Measurements from ENCODE around the gene EIF4E2. TPM values are rescaled to one million over a fixed set of nuclear protein-coding genes. Genes with fewer than 3 reads are reported as not detected.

EIF4E2 gene
- total RNA-seq, 6 donors from 2014 or later = 24.1 to 96.4 (median 57.2) TPM

GRCh38 chr2:232613538-232614134, 63.1 kb downstream of the EIF4E2 start:
- 56 to 75% methylated on average over 3 of the region's 3 CpGs for WGBS, 2 donors
- ATAC-seq (ENCODE audit: low FRiP score in 2 of 2) (no peak), DNase-seq (no peak)
- Histone ChIP-seq H3K4me1 (peaks cover 0 to 5% (median 0%) of the 10 kb centered on the region in 4 donors), H3K27me3 (no peaks in the 10 kb centered on the region), H3K27ac (no peak overlapping the region), H3K4me3 (no peak overlapping the region), H3K9me3 (no peaks in the 10 kb centered on the region), H3K36me3 (no peaks in the 10 kb centered on the region)
- TF ChIP-seq EP300 (IDR thresholded peaks at IDR 0.05) (no peak), CTCF (IDR thresholded peaks at IDR 0.05) (no peak), POLR2AphosphoS5 (IDR thresholded peaks at IDR 0.05) (no peak), POLR2A (IDR thresholded peaks at IDR 0.05) (no peak)

DNA sequence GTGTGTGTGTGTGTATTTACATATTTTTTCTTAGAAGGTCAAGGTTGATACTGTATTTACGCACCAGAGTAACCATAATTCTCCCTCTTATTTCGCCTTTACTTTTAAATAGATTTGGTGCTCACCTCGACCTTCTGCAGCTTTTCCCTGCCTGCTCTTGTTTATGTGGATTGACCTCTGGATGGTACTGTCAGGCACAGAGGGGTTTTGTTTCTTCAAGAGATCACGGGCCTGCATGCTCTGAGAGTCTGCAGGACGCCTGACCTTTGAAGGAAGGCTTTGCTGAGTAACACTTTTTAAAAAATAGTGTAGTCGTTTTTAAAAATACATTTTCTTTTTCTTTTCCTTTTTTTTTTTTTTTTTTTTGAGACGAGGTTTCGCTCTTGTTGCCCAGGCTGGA, 64.8 kb downstream of the EIF4E2 start:
- Histone ChIP-seq H3K27me3 (no peaks in the 10 kb centered on the region), H3K27ac (no peak overlapping the region), H3K36me3 (no peaks in the 10 kb centered on the region), H3K9me3 (no peaks in the 10 kb centered on the region), H3K4me3 (no peak overlapping the region), H3K4me1 (peaks cover 0 to 5% (median 0%) of the 10 kb centered on the region in 4 donors)
- WGBS, 2 donors = 74 to 76% methylated on average over 8 of the region's 8 CpGs
- TF ChIP-seq CTCF (IDR thresholded peaks at IDR 0.05) (no peak), POLR2A (IDR thresholded peaks at IDR 0.05) (no peak), EP300 (IDR thresholded peaks at IDR 0.05) (no peak), POLR2AphosphoS5 (IDR thresholded peaks at IDR 0.05) (no peak)
- DNase-seq = no peak
- ATAC-seq (ENCODE audit: low FRiP score in 2 of 2) = no peak

Other genes starting within 250 kb of the EIF4E2 start
- gene ALPP, start 171.9 kb upstream of the EIF4E2 start, total RNA-seq = 10 to 100 TPM in 5 of 6 donors, 1 to 10 TPM in 1; 4.8 to 59.1 (median 30.8) TPM
- gene ALPG, start 143.8 kb upstream of the EIF4E2 start, total RNA-seq = 1 to 10 TPM in 3 of 6 donors, under 1 TPM in 1, not detected in 2; 0.91 to 2.3 (median 1.4) TPM
- not detected for gene ALPI, start 94.5 kb upstream of the EIF4E2 start, total RNA-seq
- under 1 TPM in 2 of 6 donors, not detected in 4; 0.14 to 0.40 TPM for gene ECEL1, start 62.9 kb upstream of the EIF4E2 start, total RNA-seq
- gene PRSS56, start 30.3 kb upstream of the EIF4E2 start, total RNA-seq = not detected
- not detected for gene CHRND, start 24.5 kb upstream of the EIF4E2 start, total RNA-seq
- not detected for gene CHRNG, start 11.0 kb upstream of the EIF4E2 start, total RNA-seq
- 10 to 100 TPM in 1 of 6 donors, 1 to 10 TPM in 5; 2.6 to 12.6 (median 4.4) TPM for gene TIGD1, start 132 bp upstream of the EIF4E2 start, total RNA-seq
- 10 to 100 TPM in 1 of 6 donors, 1 to 10 TPM in 5; 3.7 to 11.1 (median 5.2) TPM for gene EFHD1, start 82.9 kb downstream of the EIF4E2 start, total RNA-seq
- 100 to 1,000 TPM in 1 of 6 donors, 10 to 100 TPM in 5; 54.7 to 127 (median 70.8) TPM for gene GIGYF2, start 146.6 kb downstream of the EIF4E2 start, total RNA-seq
- not detected for gene KCNJ13, start 225.9 kb downstream of the EIF4E2 start, total RNA-seq

All from upper lobe of left lung (tissue), 6 donors.